Measurements from ENCODE around the gene HRAS. TPM values are rescaled to one million over a fixed set of nuclear protein-coding genes. Genes with fewer than 3 reads are reported as not detected.

HRAS gene
- total RNA-seq, 2 donors from 2014 or later, result 64.8 to 68.2 TPM

DNA sequence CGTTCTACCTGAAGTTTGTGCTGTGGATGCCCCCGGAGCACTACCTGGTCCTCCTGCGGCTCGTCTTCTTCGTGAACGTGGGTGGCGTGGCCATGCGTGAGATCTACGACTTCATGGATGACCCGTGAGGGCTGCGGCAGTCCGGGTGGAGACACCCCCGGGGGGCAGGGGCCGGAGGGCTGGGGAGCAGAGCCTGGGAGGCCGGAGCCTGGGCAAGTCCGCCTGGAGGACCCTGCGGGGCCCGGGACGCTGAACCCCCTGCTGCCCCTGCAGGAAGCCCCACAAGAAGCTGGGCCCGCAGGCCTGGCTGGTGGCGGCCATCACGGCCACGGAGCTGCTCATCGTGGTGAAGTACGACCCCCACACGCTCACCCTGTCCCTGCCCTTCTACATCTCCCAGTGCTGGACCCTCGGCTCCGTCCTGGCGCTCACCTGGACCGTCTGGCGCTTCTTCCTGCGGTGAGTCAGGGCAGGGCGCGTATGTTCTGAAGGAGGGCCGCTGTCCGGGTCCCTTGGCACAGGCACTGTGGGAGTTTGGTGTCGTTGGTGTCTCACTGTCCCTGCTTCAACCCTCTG is 45.7 kb downstream of the HRAS start:
- peaks cover 3% of the 10 kb centered on the region for H3K36me3 ChIP-seq (ENCODE audit: control insufficient read depth, insufficient read depth, low read length)
- H3K27ac ChIP-seq (ENCODE audit: low read depth, low read length), result no peak overlapping the region
- H3K4me1 ChIP-seq (ENCODE audit: control insufficient read depth, insufficient read depth, low read length), result no peaks in the 10 kb centered on the region
- TF ChIP-seq, protein P1, sequence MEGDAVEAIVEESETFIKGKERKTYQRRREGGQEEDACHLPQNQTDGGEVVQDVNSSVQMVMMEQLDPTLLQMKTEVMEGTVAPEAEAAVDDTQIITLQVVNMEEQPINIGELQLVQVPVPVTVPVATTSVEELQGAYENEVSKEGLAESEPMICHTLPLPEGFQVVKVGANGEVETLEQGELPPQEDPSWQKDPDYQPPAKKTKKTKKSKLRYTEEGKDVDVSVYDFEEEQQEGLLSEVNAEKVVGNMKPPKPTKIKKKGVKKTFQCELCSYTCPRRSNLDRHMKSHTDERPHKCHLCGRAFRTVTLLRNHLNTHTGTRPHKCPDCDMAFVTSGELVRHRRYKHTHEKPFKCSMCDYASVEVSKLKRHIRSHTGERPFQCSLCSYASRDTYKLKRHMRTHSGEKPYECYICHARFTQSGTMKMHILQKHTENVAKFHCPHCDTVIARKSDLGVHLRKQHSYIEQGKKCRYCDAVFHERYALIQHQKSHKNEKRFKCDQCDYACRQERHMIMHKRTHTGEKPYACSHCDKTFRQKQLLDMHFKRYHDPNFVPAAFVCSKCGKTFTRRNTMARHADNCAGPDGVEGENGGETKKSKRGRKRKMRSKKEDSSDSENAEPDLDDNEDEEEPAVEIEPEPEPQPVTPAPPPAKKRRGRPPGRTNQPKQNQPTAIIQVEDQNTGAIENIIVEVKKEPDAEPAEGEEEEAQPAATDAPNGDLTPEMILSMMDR (conservative IDR thresholded peaks at IDR 0.05), result no peak
- H3K9me3 ChIP-seq (ENCODE audit: control insufficient read depth, low read length), result no peaks in the 10 kb centered on the region
- no peaks in the 10 kb centered on the region for H3K27me3 ChIP-seq (ENCODE audit: control insufficient read depth, insufficient read depth, low read length, poor library complexity, severe bottlenecking)
- Mint-ChIP-seq H3K27ac (no peak overlapping the region), H3K4me1 (no peaks in the 10 kb centered on the region), H3K36me3 (ENCODE audit: low read depth) (peaks cover 11% of the 10 kb centered on the region), H3K9me3 (no peaks in the 10 kb centered on the region), H3K27me3 (ENCODE audit: insufficient read depth) (no peaks in the 10 kb centered on the region), H3K4me3 (no peak overlapping the region)
- no peak overlapping the region for H3K9ac ChIP-seq (ENCODE audit: extremely low read depth, low read length, poor library complexity, severe bottlenecking)
- 94 to 95% methylated on average over 19 to 37 of the region's 37 CpGs for whole genome bisulfite sequencing, 2 experiments (ENCODE audit: insufficient coverage in 1 of 2, insufficient read length in 1 of 2)
- no peak for DNase-seq
- no peak overlapping the region for H3K4me3 ChIP-seq (ENCODE audit: low read length)

DNA sequence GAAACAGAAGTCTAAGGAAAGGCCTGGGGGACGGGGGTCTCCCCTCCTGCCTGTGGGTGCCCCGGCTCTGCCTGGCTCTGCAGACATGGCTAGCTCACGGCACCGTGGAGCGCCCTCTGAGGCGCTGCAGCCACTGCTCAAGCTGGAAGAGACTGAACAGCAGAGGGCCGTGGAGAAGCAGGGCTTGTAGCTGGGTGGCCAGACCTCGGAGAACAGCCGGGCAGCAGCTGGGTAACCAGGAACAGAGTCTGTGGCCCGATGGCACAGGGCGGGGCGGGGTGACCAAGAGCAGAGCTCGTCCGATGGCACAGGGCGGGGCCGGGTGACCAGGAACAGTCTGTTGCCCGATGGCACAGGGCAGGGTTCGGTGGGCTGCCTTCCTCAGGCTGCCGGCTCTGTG is 46.4 kb downstream of the HRAS start:
- Histone ChIP-seq H3K4me3 (ENCODE audit: low read length) (no peak overlapping the region), H3K27me3 (ENCODE audit: control insufficient read depth, insufficient read depth, low read length, poor library complexity, severe bottlenecking) (no peaks in the 10 kb centered on the region), H3K9me3 (ENCODE audit: control insufficient read depth, low read length) (no peaks in the 10 kb centered on the region), H3K9ac (ENCODE audit: extremely low read depth, low read length, poor library complexity, severe bottlenecking) (no peak overlapping the region), H3K4me1 (ENCODE audit: control insufficient read depth, insufficient read depth, low read length) (no peaks in the 10 kb centered on the region), H3K36me3 (ENCODE audit: control insufficient read depth, insufficient read depth, low read length) (peaks cover 3% of the 10 kb centered on the region), H3K27ac (ENCODE audit: low read depth, low read length) (no peak overlapping the region)
- TF ChIP-seq, protein P1 (conservative IDR thresholded peaks at IDR 0.05), result no peak
- WGBS, 2 experiments (ENCODE audit: insufficient coverage in 1 of 2, insufficient read length in 1 of 2), result 95% methylated on average over 17 to 19 of the region's 19 CpGs
- peaks cover 12% of the 10 kb centered on the region for H3K36me3 Mint-ChIP-seq (ENCODE audit: low read depth)
- H3K4me3 Mint-ChIP-seq, result no peak overlapping the region
- no peaks in the 10 kb centered on the region for H3K27me3 Mint-ChIP-seq (ENCODE audit: insufficient read depth)
- no peak overlapping the region for H3K27ac Mint-ChIP-seq
- no peak for DNase-seq
- H3K9me3 Mint-ChIP-seq, result no peaks in the 10 kb centered on the region
- H3K4me1 Mint-ChIP-seq, result no peaks in the 10 kb centered on the region

DNA sequence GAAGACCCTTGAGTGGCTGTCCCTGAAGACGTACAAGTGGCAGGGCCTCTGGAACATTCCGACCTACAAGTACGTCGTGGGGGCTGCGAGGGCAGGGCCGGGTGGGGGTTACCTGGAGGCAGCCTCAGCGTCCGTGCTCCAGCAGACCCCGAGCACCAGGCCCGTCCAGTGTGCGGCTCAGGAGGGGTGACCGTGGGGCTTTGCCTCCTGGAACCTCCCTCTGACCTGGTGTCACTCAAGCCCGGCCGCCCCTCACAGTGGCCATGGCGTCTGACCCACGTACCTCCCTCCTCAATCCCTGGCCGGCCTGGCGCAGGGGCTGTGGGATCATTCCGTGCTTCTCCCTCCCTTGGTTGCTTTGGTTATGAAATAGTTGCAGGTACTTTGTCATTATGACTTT is 46.8 kb downstream of the HRAS start:
- H3K4me3 ChIP-seq (ENCODE audit: low read length), result no peak overlapping the region
- TF ChIP-seq, protein P1 (conservative IDR thresholded peaks at IDR 0.05), result no peak
- peaks cover 3% of the 10 kb centered on the region for H3K36me3 ChIP-seq (ENCODE audit: control insufficient read depth, insufficient read depth, low read length)
- H3K9me3 ChIP-seq (ENCODE audit: control insufficient read depth, low read length), result no peaks in the 10 kb centered on the region
- Mint-ChIP-seq H3K4me3 (no peak overlapping the region), H3K9me3 (no peaks in the 10 kb centered on the region), H3K27me3 (ENCODE audit: insufficient read depth) (no peaks in the 10 kb centered on the region), H3K4me1 (no peaks in the 10 kb centered on the region), H3K27ac (no peak overlapping the region), H3K36me3 (ENCODE audit: low read depth) (peaks cover 17% of the 10 kb centered on the region)
- H3K4me1 ChIP-seq (ENCODE audit: control insufficient read depth, insufficient read depth, low read length), result no peaks in the 10 kb centered on the region
- no peak overlapping the region for H3K9ac ChIP-seq (ENCODE audit: extremely low read depth, low read length, poor library complexity, severe bottlenecking)
- WGBS, 2 experiments (ENCODE audit: insufficient coverage in 1 of 2, insufficient read length in 1 of 2), result 92% methylated on average over 15 to 19 of the region's 19 CpGs
- no peaks in the 10 kb centered on the region for H3K27me3 ChIP-seq (ENCODE audit: control insufficient read depth, insufficient read depth, low read length, poor library complexity, severe bottlenecking)
- DNase-seq, result no peak
- H3K27ac ChIP-seq (ENCODE audit: low read depth, low read length), result no peak overlapping the region
